Vagina (tissue), 2 donors: ENCODE measurements around the gene AGBL1.

Experiments used
- POLR2A ChIP-seq, 2 donors: fragments of 450-650 bp; IDR thresholded peaks; one replicate each; pipeline ENCODE4 v1.6.1; 2017; ENCODE audit warnings: antibody characterized with exemption in 2 of 2, mild to moderate bottlenecking in 2 of 2, moderate library complexity in 2 of 2
- TF ChIP-seq, protein P1 (sequence below), 3 experiments: fragments of 450-650 bp in 2 of 3; fragments of 200-600 bp in 1 of 3; sonication (generic) in 1 of 3; IDR thresholded peaks; one replicate each; pipeline ENCODE4 v1.5.1; 2017 to 2019; ENCODE audit warnings: antibody characterized with exemption in 3 of 3, mild to moderate bottlenecking in 2 of 3, moderate library complexity in 2 of 3

DNA sequence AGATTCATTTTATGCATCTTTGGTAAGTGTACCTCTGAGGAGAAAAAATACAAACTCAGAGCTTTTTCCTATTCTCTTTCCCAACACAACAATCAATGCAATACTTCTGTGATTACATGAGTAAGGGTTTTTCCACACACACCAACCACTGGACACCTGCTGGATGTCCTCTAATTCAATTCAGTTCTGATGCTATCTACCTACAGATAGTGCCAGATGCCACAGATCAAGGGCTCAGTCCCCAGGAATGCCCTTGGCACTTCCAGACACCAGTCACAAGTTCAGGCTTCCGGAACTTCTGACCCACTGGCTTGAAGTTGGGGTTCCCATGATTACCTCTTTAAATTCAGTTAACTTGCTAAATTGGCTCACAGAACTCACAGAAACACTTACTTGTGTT lies 511.5 kb downstream of the AGBL1 start:
- TF ChIP-seq, protein P1, sequence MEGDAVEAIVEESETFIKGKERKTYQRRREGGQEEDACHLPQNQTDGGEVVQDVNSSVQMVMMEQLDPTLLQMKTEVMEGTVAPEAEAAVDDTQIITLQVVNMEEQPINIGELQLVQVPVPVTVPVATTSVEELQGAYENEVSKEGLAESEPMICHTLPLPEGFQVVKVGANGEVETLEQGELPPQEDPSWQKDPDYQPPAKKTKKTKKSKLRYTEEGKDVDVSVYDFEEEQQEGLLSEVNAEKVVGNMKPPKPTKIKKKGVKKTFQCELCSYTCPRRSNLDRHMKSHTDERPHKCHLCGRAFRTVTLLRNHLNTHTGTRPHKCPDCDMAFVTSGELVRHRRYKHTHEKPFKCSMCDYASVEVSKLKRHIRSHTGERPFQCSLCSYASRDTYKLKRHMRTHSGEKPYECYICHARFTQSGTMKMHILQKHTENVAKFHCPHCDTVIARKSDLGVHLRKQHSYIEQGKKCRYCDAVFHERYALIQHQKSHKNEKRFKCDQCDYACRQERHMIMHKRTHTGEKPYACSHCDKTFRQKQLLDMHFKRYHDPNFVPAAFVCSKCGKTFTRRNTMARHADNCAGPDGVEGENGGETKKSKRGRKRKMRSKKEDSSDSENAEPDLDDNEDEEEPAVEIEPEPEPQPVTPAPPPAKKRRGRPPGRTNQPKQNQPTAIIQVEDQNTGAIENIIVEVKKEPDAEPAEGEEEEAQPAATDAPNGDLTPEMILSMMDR (IDR thresholded peaks at IDR 0.05), result no peak
- TF ChIP-seq POLR2A (IDR thresholded peaks at IDR 0.05), result no peak
